Measurements from ENCODE around the gene MRPL24.
"Not testable (repeated sequence)": the region's sequence is repeated elsewhere in the genome, so short reads cannot be mapped to it uniquely, and the experiment has no call there.

Gene MRPL24

GRCh38 chr1:156760092-156760795 lies 19.4 kb upstream of the MRPL24 start:
- DNase-seq (ENCODE audit: low spot score), result no peak

- DNase-seq (ENCODE audit: low spot score), result not testable (repeated sequence)
These were observed 16.8 kb upstream of the MRPL24 start for GRCh38 chr1:156757572-156758253.

GRCh38 chr1:156756355-156756754 lies 15.5 kb upstream of the MRPL24 start:
- no peak for DNase-seq (ENCODE audit: low spot score)

- no peak for DNase-seq (ENCODE audit: low spot score)
These were observed 14.7 kb upstream of the MRPL24 start for GRCh38 chr1:156755527-156755950.

- no peak for DNase-seq (ENCODE audit: low spot score)
These were observed 13.3 kb upstream of the MRPL24 start for GRCh38 chr1:156754219-156754618.

- peak; percentile 23 for DNase-seq (ENCODE audit: low spot score)
These were observed 12.1 kb upstream of the MRPL24 start for GRCh38 chr1:156752843-156753482.

- DNase-seq (ENCODE audit: low spot score), result peak; percentile 97
These were observed 11.0 kb upstream of the MRPL24 start for GRCh38 chr1:156751757-156752481.

GRCh38 chr1:156751451-156751756 lies 10.5 kb upstream of the MRPL24 start, which contains the start of gene HDGF:
Gene HDGF (minus strand): TSS chr1:156751675. CDS start chr1:156751429, 246 bp downstream.
- no peak for DNase-seq (ENCODE audit: low spot score)

- DNase-seq (ENCODE audit: low spot score), result peak; percentile 40
These were observed 10.0 kb upstream of the MRPL24 start for GRCh38 chr1:156750711-156751450.

GRCh38 chr1:156750191-156750672 lies 9.3 kb upstream of the MRPL24 start:
- DNase-seq (ENCODE audit: low spot score), result peak; percentile 15

- peak; percentile 25 for DNase-seq (ENCODE audit: low spot score)
These were observed 8.7 kb upstream of the MRPL24 start for GRCh38 chr1:156749419-156750118.

- peak; percentile 30 for DNase-seq (ENCODE audit: low spot score)
These were observed 8.0 kb upstream of the MRPL24 start for GRCh38 chr1:156748670-156749418.

GRCh38 chr1:156747742-156748669 lies 7.1 kb upstream of the MRPL24 start:
- no peak for DNase-seq (ENCODE audit: low spot score)

- DNase-seq (ENCODE audit: low spot score), result peak; percentile 89
These were observed 6.1 kb upstream of the MRPL24 start for GRCh38 chr1:156746728-156747631.

- no peak for DNase-seq (ENCODE audit: low spot score)
These were observed 5.5 kb upstream of the MRPL24 start for GRCh38 chr1:156746406-156746727.

GRCh38 chr1:156745881-156746280 lies 5.0 kb upstream of the MRPL24 start:
- DNase-seq (ENCODE audit: low spot score), result no peak

- no peak for DNase-seq (ENCODE audit: low spot score)
These were observed 4.0 kb upstream of the MRPL24 start for GRCh38 chr1:156744786-156745419.

GRCh38 chr1:156744344-156744743 lies 3.5 kb upstream of the MRPL24 start:
- no peak for DNase-seq (ENCODE audit: low spot score)

Data from HuH-7 (cell line).